GM18520 (cell line): ENCODE data around the gene CTIF.

Experiments used
- ATAC-seq: cut with Tn5 transposase; IDR thresholded peaks from one replicate; pipeline ENCODE4 v1.9.1; 2021; ENCODE audit not compliant: unreplicated experiment

CTIF gene

GRCh38 chr18:48904091-48904490 lies 365.3 kb downstream of the CTIF start:
- ATAC-seq: no peak

GRCh38 chr18:48904847-48905394 lies 366.1 kb downstream of the CTIF start:
- ATAC-seq: no peak

GRCh38 chr18:48905513-48905912 lies 366.7 kb downstream of the CTIF start:
- ATAC-seq: no peak

GRCh38 chr18:48908916-48909315 lies 370.1 kb downstream of the CTIF start:
- ATAC-seq: no peak

- no peak for ATAC-seq
Observed at GRCh38 chr18:48909721-48910120, 370.9 kb downstream of the CTIF start.

- ATAC-seq: no peak
Observed at GRCh38 chr18:48910972-48911545, 372.2 kb downstream of the CTIF start.
